Omental fat pad (tissue), 4 donors: ENCODE results near the gene TAS1R3. TPM values are rescaled to one million over a fixed set of nuclear protein-coding genes. Genes with fewer than 3 reads are reported as not detected.

Experiments
- ATAC-seq: fragments of 150-250 bp; one replicate; pipeline ENCODE4 v1.9.1; 2016; ENCODE audit warnings: mild to moderate bottlenecking, moderate library complexity; ENCODE audit not compliant: low FRiP score
- DNase-seq: peaks from one replicate; pipeline ENCODE4 v3.0.0-alpha.2; 2019; ENCODE audit warnings: low spot score
- total RNA-seq, 4 donors: library from RNA; depleted of rRNA; stranded (reverse); fragments of >200 nt; gene quantifications; one replicate each; pipeline ENCODE4 v1.1.0, GENCODE V29; 2016
- TF ChIP-seq, protein P1 (sequence below), 3 donors: fragments of 450-650 bp; IDR thresholded peaks; one replicate each; pipeline ENCODE4 v1.5.1; 2016 to 2017; ENCODE audit warnings: antibody characterized with exemption in 3 of 3, mild to moderate bottlenecking in 3 of 3, moderate library complexity in 2 of 3

TAS1R3 gene
- total RNA-seq, 4 donors from 2014 or later: 0.12 to 0.32 (median 0.16) TPM

DNA sequence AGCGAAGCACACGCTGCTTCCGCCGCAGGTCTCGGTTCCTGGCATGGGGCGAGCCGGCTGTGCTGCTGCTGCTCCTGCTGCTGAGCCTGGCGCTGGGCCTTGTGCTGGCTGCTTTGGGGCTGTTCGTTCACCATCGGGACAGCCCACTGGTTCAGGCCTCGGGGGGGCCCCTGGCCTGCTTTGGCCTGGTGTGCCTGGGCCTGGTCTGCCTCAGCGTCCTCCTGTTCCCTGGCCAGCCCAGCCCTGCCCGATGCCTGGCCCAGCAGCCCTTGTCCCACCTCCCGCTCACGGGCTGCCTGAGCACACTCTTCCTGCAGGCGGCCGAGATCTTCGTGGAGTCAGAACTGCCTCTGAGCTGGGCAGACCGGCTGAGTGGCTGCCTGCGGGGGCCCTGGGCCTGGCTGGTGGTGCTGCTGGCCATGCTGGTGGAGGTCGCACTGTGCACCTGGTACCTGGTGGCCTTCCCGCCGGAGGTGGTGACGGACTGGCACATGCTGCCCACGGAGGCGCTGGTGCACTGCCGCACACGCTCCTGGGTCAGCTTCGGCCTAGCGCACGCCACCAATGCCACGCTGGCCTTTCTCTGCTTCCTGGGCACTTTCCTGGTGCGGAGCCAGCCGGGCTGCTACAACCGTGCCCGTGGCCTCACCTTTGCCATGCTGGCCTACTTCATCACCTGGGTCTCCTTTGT, 2.6 kb downstream of the TAS1R3 start:
- ATAC-seq (no peak), DNase-seq (no peak)
- TF ChIP-seq, protein P1, sequence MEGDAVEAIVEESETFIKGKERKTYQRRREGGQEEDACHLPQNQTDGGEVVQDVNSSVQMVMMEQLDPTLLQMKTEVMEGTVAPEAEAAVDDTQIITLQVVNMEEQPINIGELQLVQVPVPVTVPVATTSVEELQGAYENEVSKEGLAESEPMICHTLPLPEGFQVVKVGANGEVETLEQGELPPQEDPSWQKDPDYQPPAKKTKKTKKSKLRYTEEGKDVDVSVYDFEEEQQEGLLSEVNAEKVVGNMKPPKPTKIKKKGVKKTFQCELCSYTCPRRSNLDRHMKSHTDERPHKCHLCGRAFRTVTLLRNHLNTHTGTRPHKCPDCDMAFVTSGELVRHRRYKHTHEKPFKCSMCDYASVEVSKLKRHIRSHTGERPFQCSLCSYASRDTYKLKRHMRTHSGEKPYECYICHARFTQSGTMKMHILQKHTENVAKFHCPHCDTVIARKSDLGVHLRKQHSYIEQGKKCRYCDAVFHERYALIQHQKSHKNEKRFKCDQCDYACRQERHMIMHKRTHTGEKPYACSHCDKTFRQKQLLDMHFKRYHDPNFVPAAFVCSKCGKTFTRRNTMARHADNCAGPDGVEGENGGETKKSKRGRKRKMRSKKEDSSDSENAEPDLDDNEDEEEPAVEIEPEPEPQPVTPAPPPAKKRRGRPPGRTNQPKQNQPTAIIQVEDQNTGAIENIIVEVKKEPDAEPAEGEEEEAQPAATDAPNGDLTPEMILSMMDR (IDR thresholded peaks at IDR 0.05): no peak

DNA sequence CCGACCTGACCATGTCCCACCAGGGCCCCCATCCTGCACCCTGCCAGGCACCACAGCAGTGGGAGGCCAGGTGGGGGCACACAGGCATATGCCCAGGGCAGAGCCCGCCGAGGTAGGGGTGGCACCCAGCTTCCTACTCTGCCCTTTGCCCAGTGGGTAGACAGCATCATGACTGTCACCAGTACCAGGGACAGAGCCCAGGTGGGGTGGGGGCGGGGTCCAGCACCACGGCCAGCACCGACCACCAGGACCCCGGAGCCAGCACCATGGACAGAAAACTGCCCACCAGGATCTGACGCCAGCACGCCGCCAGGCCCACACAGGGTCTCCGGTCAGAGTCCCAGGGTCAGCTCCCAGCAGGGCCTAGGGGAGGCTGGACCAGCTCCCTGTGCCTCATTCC, 3.8 kb downstream of the TAS1R3 start:
- DNase-seq (no peak), ATAC-seq (no peak)
- TF ChIP-seq, protein P1 (IDR thresholded peaks at IDR 0.05): no peak

DNA sequence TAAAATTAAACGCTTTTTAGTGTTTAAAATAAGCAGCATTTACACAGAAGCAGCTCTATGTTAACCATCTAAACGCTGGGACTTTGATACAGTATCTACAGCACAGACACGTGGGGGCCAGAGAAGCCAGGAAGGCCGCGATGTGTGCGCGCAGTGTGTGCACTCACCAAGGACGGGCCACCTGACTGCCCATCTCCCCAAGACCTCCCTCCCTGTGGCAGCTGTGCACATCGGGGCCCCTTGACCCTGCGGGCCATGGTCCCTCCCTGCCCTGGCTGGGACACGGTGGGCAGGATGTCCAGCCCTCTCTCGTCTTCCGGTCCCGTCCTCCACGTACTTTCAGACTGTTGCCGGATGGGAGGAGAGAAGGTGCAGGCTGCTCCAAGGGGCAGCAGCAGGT, 4.2 kb downstream of the TAS1R3 start:
- no peak for ATAC-seq

DNA sequence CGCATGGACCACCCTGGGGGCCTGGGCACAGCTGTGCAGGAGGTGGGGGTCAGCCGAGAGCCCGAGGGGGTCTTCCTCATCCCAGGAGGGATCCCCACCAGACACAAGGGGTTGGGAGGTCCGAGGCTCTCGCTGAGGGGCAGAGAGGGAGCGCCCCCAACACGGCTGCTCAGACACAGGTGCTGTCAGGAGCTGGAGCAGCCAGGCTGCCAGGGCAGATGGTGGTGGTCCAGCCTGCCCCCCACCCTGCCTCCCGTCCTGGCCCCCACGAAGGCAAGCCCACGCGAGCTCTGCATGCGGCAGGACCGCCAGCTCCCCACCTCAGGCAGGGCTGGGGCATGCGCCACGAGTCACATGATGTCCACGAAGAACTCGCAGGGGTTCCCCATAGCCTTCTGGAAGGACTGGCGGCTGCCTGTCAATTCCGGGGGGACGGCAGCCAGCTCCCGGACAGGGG, 4.7 kb downstream of the TAS1R3 start:
- TF ChIP-seq, protein P1 (IDR thresholded peaks at IDR 0.05): no peak
- ATAC-seq: no peak
- DNase-seq: no peak

More for the DNA sequence above, 4.2 kb downstream of the TAS1R3 start:
- TF ChIP-seq, protein P1 (IDR thresholded peaks at IDR 0.05): no peak
- DNase-seq: no peak

DNA sequence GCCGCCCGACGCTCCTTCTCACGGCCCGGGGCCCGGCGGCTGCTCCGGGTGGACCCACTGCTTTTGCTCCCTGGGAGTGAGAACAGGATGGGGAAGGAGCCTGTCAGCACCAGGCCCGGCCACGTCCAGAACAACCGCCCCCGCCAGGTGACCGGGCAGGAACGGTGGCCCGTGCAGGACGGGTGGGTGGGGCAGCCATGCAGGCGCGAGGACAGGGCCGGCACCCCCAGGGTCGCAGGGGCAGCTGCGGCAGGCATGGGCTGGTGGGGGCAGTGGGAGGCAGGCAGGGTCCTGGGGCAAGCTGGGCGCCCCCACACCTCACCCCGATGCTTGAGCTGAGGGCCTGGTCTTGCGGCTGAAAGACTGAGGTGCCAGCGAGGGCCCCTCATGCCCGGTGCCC, 5.4 kb downstream of the TAS1R3 start:
- DNase-seq (no peak), ATAC-seq (no peak)
- TF ChIP-seq, protein P1 (IDR thresholded peaks at IDR 0.05): no peak

DNA sequence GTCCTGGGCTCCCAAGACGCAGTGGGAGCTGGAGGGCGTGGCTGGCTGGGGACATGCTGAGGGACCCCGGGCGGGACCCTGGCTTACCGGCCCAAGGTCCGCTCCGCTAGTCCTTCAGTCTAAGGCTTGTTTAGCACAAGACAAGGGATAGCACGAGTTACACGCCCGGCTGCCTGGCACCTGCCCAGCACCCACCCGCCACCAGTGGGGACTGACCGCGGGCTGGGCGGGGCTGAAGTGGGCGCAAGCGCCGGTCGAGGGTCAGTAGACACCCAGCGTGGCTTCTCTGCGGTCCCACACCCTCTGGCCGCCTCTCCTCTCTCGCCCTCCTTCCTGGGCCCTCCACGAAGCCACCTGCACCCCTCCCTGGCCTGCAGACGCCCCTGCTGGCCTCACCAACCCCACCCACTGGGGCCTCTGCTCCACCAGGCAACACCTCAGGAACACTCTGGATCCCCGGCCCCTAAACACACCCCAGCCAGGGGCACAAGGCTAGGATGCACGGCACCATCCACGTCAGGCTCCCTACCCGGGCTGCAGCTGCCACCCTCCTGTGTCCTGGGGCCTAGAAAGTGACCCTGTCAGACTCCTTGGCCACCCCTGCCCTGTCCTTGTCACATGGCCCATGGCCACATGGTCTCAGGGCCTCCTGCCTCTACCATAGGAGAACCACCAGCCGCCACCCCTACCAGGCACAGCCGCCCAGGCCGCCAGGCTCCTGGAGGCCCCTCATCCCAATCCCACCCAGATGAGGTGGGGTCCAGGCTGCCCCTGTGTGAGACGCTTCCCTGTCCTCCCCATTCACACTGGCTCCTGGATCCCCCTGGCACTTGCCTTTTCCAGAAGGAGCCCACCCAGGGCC, 6.1 kb downstream of the TAS1R3 start:
- TF ChIP-seq, protein P1 (IDR thresholded peaks at IDR 0.05): no peak
- ATAC-seq (no peak), DNase-seq (no peak)
